GM19324 (cell line): ENCODE results near the gene PXDN.
"Not testable (repeated sequence)": the region's sequence is repeated elsewhere in the genome, so short reads cannot be mapped to it uniquely, and the experiment has no call there.

Source experiments
- ATAC-seq: cut with Tn5 transposase; IDR thresholded peaks from one replicate; pipeline ENCODE4 v1.9.1; 2021; ENCODE audit warnings: mild to moderate bottlenecking, moderate library complexity; ENCODE audit not compliant: unreplicated experiment, low FRiP score

PXDN gene, protein sequence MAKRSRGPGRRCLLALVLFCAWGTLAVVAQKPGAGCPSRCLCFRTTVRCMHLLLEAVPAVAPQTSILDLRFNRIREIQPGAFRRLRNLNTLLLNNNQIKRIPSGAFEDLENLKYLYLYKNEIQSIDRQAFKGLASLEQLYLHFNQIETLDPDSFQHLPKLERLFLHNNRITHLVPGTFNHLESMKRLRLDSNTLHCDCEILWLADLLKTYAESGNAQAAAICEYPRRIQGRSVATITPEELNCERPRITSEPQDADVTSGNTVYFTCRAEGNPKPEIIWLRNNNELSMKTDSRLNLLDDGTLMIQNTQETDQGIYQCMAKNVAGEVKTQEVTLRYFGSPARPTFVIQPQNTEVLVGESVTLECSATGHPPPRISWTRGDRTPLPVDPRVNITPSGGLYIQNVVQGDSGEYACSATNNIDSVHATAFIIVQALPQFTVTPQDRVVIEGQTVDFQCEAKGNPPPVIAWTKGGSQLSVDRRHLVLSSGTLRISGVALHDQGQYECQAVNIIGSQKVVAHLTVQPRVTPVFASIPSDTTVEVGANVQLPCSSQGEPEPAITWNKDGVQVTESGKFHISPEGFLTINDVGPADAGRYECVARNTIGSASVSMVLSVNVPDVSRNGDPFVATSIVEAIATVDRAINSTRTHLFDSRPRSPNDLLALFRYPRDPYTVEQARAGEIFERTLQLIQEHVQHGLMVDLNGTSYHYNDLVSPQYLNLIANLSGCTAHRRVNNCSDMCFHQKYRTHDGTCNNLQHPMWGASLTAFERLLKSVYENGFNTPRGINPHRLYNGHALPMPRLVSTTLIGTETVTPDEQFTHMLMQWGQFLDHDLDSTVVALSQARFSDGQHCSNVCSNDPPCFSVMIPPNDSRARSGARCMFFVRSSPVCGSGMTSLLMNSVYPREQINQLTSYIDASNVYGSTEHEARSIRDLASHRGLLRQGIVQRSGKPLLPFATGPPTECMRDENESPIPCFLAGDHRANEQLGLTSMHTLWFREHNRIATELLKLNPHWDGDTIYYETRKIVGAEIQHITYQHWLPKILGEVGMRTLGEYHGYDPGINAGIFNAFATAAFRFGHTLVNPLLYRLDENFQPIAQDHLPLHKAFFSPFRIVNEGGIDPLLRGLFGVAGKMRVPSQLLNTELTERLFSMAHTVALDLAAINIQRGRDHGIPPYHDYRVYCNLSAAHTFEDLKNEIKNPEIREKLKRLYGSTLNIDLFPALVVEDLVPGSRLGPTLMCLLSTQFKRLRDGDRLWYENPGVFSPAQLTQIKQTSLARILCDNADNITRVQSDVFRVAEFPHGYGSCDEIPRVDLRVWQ (N-terminal part only)

DNA sequence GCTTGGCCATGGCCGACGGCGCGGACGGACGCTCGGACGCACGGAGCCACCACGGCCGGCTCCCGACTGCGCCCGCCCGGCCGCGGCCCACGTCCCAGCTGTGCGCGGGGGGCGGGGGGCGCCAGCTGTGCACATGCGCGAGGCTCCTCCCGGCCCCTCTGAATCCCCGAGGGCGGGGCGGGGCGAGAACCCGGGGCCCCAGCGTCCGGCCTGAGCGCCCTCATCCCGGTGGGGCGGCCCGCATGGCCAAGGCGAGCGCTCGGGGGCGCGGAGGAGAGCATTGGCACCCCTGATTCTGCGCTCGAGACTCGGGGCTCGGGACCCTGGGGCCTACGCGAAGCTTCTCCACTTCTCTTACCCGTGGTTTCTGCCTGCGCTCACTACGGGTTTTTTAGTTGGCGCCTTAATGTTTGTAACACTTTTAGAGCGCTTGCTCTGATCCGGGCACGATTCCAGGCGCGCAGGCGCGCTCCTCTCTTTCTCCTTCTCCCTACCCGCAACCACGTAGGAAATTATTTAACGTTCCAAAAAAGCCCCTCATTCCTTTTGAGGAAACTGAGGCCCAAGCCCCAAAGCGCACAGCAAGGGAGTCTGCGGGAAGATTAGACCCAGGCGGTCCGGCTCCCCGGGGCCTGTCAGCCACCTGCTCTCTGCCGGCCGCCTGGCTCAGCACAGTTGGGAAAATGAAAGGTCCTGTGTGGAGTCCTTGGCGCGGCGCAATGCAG is at the start of gene PXDN:
PXDN (minus strand) TSS at position 70 of the 725 bp plus-strand sequence; CDS start at position 10, 60 bp downstream.
- ATAC-seq, result no peak

DNA sequence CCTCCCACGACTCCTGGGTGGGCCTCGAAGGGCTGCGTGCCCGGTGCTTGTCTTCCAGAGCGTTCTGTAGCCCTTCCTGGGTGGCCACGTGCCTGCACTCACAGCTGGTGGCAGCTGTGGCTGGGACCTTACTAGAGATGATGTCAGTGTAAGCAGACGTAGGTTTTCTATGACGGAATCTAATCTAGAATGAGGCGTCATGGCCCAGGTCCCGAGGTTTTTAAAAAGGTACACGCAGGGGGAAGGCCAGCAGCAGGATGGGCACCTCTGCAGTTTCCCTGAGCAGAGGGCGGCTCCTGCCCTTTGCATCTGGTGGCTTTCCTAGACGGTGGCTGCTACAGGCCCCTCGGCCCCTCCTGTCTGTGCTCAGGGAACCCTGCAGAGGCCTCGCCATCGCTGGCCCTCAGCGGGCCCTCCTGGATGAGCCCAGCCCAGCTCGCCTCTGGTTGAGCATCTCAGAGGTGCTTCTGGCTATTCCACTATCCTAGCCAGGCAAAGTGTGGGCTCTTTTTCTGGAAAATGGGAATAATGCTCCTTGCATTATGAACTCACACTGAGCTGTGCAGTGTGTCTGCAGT is 49.6 kb upstream of the PXDN start:
- ATAC-seq, result no peak

DNA sequence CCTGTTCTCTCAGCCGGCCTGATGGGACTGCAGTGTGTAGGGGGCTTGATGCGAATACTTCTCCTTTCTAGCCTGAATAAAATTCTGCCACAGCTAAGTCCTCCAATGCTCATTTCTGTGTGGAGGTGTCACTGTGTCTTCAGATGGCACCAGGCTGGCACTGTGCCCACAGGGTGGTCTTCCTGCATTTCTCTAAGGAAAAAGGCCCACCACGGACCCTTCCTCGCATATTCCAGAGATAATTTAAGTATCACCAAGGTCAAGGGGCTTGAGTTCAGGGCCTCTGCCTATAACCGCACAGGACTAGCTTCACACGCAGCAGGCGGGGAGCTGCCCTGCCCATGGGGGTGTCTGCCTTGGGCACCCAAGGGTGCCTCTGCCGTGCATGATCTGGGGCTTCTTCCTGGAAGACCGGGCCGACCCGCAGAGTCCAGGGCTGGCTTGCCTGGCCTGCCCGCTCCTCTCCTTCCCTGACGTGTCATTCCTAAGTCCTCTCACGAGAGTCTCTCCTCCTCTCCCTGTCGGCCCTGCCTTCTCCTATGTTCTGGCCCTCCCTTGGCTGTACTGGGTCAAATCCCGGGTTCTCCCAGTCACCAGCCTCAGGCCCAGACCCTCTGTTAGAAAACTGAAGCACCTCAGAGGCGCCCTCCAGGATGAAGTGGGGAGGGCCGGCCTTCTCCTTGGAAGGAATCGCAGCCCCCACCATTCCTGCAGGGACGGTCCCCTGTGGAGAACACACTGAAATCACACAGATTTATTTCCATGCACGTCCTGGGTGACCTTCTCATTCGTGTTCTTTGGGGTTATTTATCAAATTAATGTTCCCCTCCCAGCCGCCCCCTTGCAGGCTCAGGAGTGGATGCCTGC is 48.9 kb upstream of the PXDN start:
- no peak for ATAC-seq

DNA sequence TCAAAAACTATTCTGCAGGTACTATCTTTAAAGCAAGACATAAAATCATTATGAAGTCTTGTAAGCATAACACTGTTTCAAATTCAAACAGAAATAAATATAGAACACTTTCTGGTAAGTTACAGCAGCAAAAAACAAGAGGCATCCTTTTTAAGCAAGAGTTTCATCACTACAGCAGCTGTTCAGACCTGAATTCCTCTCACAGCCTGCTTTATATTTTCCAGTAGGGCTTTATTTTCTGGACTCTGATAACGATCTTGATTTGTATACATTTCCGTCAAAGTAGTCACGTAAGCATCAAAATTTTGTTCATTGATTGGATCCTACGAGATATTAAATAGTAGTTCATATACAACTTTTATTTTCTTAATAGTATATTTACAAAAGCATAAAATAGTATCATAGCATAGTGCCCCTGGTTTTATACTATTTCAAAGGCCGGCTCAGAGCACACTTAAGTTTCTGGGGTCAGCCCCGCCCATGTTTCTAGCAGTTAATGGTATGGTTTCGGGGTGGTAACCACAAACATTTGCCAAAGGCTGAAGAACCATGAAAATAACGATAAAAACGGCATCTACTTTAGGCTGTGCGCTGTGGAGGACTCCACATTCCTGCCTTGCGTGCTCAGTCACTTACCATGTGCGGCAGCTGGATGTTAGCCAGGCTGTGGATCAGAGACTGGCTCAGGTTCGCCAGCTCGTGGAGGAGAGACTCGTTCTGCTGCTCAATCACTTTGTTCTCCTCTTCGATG is 47.5 kb upstream of the PXDN start:
- no peak for ATAC-seq

DNA sequence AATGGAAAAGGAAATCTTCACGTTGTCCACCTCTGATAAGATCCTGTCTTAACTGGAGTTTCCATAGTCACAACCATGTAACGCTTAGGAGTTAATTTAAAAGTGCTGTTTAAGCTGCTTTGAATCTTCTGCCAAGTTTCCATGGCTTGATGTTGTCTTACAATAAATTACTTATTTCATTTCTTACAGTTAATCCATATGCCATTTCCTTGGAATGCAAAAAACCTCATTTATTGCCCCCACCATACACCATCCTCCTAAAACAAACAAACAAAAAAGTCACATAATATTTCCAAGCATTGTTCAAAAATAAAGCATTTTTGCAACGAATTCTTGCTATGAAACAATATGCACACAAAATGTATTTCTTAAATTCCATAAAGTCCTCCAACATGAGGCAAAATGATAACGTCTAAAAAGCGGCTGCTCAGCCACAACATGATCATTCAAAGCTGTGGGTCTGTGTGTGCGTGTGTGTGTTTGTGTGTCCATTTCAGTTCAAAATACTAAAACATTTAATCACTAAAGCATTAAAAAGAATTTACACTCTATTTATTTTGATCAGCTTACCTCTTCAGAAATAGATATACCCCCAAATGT is 46.8 kb upstream of the PXDN start:
- no peak for ATAC-seq

DNA sequence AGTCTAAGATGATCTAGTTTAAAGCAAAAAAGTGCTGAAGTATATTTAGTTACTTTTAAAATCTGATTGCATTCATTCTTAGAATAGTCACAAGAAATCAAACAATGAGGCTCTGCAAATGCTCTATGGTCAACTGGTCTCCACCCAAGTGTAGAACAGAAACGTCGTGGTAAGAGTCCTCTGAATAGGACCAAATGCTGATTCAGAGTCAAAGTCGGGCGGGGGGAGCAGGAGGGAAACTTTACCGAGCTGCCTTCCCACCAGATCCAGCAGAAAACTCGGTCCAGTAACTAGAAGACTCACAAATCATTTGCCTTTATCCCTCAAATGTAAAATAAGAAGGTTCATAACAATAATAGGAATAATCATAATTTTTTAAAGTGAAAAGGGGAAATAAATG is 46.2 kb upstream of the PXDN start:
- no peak for ATAC-seq

DNA sequence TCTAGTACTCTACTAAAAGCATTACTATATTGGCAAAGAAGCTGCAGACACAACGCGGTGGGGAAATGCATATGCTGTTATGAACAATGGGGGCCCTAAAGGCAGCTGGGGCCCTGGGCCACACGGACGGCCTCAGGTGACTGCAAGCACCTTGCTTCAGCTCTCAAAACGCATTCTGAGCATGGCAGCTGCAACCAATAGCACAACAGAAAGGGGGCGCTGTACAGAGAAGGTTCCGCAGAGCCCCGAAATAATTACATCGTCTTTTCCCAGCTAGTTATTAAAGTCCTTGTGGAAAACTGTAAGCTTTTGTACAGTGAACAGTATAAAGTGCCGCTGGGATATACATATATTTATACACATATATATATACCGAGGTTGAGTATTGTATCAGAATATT is 45.3 kb upstream of the PXDN start:
- ATAC-seq, result no peak

DNA sequence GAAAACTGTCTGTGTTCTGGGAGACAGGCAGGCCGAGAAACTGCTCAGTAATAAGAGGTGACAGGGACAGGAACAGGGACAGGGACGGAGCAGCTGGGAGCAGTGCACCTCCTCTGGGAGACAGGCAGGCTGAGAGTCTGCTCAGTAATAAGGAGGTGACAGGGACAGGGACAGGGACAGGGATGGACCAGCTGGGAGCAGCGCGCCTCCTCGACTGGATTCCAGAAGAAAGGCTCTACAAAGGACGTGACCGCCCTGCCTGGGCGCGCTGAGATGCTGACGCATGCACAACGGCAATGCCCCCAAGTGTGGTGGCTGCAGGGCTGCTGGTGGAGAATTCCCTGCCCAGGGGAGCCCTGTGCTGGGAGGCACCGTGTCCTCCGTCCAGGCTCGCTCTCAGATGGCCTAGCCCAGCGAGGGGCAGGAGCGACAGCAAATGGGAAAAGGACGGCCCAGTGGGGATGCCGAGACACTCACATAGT is 44.2 kb upstream of the PXDN start:
- no peak for ATAC-seq

DNA sequence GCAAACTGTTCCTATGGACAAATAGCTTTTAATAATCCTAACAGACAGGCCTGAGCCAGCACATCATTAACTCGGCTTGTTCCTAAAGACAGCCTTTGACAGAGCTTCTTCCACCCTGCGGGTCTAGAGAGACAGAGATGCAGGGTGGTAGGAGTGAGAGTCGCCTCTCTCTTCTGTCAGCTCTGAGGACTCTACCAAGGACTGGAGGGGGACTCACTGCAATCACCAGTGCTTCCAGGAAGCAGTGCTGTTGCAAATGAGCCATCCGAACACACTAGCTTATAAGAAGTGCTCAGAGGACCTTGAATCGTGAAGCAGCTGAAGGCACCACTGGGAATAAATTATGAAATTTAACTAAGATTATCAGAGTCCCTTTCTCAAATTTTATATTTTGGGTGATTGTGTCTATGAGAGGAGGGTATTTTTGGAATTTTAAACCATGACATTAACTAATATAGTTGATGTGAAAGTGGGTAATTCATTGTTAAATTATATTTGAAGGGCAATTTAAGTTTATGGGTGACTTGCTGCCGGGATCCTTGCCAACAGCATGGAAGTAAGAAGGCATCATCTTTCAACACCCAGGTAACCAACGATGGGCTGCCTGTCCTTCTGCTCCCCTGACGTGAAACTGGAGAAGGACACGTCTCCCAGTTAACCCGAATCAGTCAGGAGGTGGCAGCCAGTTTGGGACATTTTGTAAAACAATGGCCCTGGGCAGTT is 43.6 kb upstream of the PXDN start:
- ATAC-seq, result no peak

DNA sequence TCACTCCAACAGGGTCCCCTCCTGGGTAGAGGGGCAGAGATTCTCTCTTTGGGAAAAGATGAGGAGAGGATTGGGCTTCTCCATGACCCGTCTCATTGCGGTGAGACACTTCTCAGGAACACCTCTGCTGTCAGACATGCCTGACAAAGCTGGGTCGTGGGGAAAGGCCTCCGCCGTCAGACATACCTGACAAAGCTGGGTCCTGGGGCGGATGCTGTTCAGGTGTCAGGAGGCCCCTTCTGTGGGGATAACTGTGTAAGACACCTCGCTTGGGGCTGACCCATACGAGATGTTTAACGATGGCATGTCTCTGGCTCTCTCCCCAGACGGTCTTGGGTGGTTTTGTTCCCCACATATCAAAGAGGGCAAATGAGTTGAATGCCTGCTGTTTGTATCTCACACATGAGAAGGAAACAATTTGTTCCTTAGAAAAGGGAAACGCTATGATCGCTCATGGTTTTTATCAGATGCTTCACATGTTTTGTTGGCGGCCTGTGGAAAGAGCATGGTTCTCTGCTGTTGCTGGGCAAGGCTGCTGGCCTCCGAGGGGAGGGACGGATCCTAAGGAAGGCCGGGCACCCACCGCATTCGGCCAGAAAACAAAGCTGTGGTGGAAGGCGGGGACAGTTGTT is 40.8 kb upstream of the PXDN start:
- ATAC-seq, result no peak

DNA sequence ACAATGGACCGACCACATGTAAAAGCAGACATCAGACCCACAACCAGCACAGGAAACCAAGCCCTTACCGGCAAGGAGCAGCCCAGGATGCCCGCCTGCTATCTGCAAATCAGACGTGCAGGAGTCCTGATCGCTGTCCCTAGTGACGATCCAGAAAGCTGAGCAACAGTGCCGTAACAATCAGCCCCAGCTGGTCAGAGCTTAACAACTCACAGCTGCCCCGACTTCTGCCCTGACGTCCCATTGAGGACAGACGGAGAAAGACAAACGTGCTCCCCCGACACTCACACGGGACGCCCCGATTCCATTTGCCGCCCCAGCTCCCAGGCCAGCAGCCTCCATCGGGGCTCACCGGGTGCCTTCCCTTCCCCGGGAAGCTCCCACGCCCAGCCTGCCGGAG is 39.8 kb upstream of the PXDN start:
- ATAC-seq, result no peak

DNA sequence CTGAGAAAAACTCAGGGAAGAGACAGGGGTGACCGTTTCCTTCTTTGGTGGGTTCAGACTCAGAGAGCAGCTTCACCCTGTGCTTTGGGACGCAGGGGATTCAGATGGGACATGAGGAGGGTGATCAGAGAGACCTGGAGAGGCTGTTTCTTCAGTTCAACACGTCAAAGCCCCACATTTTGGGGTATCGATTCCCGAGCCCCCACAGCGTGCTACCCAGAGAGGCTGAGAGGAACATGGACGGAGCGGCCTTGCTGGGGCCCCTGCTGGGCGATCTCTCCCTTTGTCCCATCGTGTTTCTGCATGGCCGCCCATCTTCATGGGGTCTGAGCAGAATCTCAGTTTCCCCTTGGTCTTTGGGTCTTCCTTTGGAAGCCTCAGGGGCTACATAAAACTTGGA is 38.2 kb upstream of the PXDN start:
- no peak for ATAC-seq

DNA sequence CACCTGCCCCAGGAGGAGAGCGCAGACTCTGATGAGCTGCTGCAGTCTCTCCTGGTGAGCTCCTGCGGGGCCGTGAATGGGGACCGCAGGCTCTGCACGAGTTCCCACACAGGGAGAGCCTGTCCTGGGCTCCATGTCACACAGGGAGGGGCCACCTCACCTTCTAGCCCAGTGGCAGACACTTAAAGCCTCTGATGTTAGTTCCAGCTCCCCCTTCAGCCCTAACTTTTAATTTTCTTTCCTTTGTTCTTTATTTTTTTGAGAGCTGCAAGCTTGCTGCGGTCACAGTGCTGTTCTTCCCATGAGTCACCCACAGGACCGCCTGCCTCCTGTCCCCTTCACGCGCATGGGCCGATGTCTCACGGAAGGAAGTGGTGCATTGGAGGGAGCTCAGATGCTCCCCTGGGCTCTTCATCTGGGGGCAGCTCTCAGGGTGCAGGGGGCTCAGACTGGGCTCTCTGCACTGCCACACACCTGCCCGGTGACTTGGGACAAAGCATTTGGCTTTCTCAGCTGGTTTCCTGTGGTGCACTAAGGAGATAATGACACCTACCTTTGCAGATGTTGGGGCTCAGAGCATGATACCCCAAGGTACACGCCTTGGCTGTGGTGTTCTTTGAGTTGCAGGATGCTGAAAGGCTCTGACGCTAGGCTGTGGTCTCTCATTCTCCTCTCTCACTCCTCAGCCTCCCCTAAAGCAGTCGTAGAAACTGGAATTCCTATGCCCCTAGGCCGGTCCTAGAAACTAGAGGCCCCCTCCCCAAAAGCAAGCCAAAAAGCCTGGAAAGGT is 37.2 kb upstream of the PXDN start:
- ATAC-seq, result no peak

DNA sequence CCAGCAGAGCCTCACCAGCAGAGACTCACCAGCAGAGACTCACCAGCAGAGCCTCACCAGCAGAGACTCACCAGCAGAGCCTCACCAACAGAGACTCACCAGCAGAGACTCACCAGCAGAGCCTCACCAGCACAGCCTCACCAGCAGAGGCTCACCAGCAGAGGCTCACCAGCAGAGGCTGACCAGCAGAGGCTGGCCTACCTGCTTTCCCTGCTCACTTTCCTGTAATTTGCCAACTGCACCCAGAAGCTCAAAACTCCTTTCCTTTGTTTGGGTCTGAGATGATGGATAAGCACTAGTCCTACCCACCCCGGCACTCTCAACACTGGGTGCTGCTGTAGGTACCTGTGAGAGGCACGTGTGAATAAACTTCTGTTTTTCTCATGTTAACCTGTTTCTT is 36.4 kb upstream of the PXDN start:
- ATAC-seq, result no peak

DNA sequence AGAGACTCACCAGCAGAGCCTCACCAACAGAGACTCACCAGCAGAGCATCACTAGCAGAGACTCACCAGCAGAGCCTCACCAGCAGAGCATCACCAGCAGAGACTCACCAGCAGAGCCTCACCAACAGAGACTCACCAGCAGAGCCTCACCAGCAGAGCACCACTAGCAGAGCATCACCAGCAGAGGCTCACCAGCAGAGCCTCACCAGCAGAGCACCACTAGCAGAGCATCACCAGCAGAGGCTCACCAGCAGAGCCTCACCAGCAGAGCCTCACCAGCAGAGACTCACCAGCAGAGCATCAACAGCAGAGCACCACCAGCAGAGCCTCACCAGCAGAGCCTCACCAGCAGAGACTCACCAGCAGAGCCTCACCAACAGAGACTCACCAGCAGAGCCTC is 35.7 kb upstream of the PXDN start:
- ATAC-seq, result not testable (repeated sequence)

DNA sequence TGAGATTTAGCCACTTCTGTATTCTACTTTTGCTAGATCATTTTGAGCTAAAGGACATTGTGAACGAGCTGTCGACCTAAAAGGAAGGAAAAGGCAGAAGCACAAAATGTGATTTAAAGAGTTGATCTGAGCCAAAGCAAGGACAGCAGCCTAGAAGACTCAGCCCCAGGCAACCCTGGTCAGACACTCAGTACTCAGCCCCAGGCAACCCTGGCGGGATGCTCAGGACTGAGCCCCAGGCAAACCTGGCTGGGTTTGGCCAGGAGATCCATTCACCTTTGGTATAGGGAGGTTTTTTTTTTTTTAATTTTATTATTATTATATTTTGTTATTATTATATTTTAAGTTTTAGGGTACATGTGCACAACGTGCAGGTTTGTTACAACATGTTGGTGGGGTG is 34.3 kb upstream of the PXDN start:
- no peak for ATAC-seq
